ENCODE measurements around the gene SAMM50. TPM values are rescaled to one million over a fixed set of nuclear protein-coding genes. Genes with fewer than 3 reads are reported as not detected.

Gene SAMM50
- total and polyA plus RNA-seq, 4 donors = 19.2 to 30.1 (median 26.0) TPM

DNA sequence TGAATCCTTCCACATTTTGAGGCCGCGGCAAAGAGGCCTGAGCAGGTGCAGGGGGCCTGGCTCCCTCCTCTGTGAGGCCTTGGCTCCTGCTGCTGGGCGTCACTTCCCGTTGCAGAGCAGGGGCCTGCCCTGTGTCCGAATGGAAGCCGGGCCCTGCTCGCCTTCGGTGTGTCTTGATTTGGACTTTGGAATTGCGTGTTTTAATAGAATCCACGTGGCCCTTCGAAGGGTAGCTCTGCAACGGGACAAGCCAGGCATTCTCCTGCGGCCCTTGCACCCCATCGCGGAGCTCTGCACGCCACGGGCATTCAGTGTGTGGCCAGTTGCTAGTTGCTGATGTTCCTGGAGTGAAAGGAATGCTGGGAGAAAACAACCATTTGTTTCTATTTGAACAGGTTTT lies 25.8 kb downstream of the SAMM50 start:
- no peak for DNase-seq (ENCODE audit: low spot score)
- Histone ChIP-seq H3K27ac (ENCODE audit: low read depth in 1 of 2, low read length in 2 of 2) (no peak overlapping the region), H3K4me1 (ENCODE audit: control insufficient read depth in 4 of 4, insufficient read depth in 4 of 4, low read length in 3 of 4) (no peaks in the 10 kb centered on the region), H3K36me3 (ENCODE audit: control insufficient read depth in 4 of 4, insufficient read depth in 3 of 4, low read depth in 1 of 4, low read length in 3 of 4) (peaks cover 18 to 77% (median 59%) of the 10 kb centered on the region in 4 donors), H3K9ac (ENCODE audit: low read depth in 1 of 2, low read length in 2 of 2) (no peak overlapping the region), H3K9me3 (ENCODE audit: control insufficient read depth in 4 of 4, low read length in 3 of 4) (no peaks in the 10 kb centered on the region), H3K4me3 (ENCODE audit: low read depth in 1 of 3, low read length in 3 of 3) (no peak overlapping the region), H3K27me3 (ENCODE audit: control insufficient read depth in 4 of 4, insufficient read depth in 4 of 4, low read length in 3 of 4) (no peaks in the 10 kb centered on the region)
- 77% methylated on average over 17 of the region's 17 CpGs for WGBS
- TF ChIP-seq SP1 (IDR thresholded peaks at IDR 0.05) (no peak), HNF4G (IDR thresholded peaks at IDR 0.05) (no peak), RXRA (IDR thresholded peaks at IDR 0.05) (no peak), YY1 (IDR thresholded peaks at IDR 0.05) (no peak), JUND (IDR thresholded peaks at IDR 0.05) (no peak), HNF4A (conservative IDR thresholded peaks at IDR 0.05) (peak; percentile 36 to 51)
- TF ChIP-seq, protein P1, sequence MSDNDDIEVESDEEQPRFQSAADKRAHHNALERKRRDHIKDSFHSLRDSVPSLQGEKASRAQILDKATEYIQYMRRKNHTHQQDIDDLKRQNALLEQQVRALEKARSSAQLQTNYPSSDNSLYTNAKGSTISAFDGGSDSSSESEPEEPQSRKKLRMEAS (IDR thresholded peaks at IDR 0.05) = no peak

DNA sequence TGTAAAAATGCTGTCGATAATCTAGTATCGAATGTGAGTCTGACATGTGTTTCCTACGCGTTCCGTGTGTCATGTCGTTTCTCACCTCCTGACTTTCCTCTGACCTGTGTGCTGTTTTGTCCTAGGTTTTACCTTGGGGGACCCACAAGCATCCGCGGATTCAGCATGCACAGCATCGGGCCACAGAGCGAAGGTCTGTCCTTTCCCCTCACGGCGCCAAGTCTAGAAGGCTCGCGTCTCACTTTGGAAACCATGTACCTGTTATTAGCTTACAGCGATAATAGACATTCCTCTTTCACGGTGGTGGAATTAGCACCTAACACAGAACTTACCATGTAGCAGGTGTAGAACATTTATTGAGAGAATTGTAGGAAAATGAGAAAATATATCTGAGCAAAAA lies 28.6 kb downstream of the SAMM50 start:
- no peaks in the 10 kb centered on the region for H3K9me3 ChIP-seq (ENCODE audit: control insufficient read depth in 4 of 4, low read length in 3 of 4)
- H3K27me3 ChIP-seq (ENCODE audit: control insufficient read depth in 4 of 4, insufficient read depth in 4 of 4, low read length in 3 of 4) = no peaks in the 10 kb centered on the region
- TF ChIP-seq, protein P2, sequence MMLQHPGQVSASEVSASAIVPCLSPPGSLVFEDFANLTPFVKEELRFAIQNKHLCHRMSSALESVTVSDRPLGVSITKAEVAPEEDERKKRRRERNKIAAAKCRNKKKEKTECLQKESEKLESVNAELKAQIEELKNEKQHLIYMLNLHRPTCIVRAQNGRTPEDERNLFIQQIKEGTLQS (IDR thresholded peaks at IDR 0.05) = no peak
- TF ChIP-seq GABPA (IDR thresholded peaks at IDR 0.05 in 1 of 2, conservative IDR thresholded peaks at IDR 0.05 in 1 of 2) (no peak), RAD21 (IDR thresholded peaks at IDR 0.05) (no peak), FOXA1 (IDR thresholded peaks at IDR 0.05) (no peak), YY1 (IDR thresholded peaks at IDR 0.05) (no peak), HNF4A (conservative IDR thresholded peaks at IDR 0.05) (no peak), NR2F2 (IDR thresholded peaks at IDR 0.05) (no peak), EGR1 (IDR thresholded peaks at IDR 0.05; ENCODE audit: low read depth in 2 of 2) (no peak), HNF4G (IDR thresholded peaks at IDR 0.05) (no peak), FOXA2 (IDR thresholded peaks at IDR 0.05) (no peak), TAF1 (conservative IDR thresholded peaks at IDR 0.05) (no peak), JUND (IDR thresholded peaks at IDR 0.05) (no peak), SP1 (IDR thresholded peaks at IDR 0.05) (no peak), RXRA (IDR thresholded peaks at IDR 0.05) (no peak)
- TF ChIP-seq, protein P3, sequence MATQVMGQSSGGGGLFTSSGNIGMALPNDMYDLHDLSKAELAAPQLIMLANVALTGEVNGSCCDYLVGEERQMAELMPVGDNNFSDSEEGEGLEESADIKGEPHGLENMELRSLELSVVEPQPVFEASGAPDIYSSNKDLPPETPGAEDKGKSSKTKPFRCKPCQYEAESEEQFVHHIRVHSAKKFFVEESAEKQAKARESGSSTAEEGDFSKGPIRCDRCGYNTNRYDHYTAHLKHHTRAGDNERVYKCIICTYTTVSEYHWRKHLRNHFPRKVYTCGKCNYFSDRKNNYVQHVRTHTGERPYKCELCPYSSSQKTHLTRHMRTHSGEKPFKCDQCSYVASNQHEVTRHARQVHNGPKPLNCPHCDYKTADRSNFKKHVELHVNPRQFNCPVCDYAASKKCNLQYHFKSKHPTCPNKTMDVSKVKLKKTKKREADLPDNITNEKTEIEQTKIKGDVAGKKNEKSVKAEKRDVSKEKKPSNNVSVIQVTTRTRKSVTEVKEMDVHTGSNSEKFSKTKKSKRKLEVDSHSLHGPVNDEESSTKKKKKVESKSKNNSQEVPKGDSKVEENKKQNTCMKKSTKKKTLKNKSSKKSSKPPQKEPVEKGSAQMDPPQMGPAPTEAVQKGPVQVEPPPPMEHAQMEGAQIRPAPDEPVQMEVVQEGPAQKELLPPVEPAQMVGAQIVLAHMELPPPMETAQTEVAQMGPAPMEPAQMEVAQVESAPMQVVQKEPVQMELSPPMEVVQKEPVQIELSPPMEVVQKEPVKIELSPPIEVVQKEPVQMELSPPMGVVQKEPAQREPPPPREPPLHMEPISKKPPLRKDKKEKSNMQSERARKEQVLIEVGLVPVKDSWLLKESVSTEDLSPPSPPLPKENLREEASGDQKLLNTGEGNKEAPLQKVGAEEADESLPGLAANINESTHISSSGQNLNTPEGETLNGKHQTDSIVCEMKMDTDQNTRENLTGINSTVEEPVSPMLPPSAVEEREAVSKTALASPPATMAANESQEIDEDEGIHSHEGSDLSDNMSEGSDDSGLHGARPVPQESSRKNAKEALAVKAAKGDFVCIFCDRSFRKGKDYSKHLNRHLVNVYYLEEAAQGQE (IDR thresholded peaks at IDR 0.05) = no peak
- TF ChIP-seq, protein P4, sequence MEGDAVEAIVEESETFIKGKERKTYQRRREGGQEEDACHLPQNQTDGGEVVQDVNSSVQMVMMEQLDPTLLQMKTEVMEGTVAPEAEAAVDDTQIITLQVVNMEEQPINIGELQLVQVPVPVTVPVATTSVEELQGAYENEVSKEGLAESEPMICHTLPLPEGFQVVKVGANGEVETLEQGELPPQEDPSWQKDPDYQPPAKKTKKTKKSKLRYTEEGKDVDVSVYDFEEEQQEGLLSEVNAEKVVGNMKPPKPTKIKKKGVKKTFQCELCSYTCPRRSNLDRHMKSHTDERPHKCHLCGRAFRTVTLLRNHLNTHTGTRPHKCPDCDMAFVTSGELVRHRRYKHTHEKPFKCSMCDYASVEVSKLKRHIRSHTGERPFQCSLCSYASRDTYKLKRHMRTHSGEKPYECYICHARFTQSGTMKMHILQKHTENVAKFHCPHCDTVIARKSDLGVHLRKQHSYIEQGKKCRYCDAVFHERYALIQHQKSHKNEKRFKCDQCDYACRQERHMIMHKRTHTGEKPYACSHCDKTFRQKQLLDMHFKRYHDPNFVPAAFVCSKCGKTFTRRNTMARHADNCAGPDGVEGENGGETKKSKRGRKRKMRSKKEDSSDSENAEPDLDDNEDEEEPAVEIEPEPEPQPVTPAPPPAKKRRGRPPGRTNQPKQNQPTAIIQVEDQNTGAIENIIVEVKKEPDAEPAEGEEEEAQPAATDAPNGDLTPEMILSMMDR (IDR thresholded peaks at IDR 0.05; ENCODE audit: low read depth, low read length, missing input control) = no peak
- TF ChIP-seq, protein P1 (IDR thresholded peaks at IDR 0.05) = no peak
- TF ChIP-seq, protein P5, sequence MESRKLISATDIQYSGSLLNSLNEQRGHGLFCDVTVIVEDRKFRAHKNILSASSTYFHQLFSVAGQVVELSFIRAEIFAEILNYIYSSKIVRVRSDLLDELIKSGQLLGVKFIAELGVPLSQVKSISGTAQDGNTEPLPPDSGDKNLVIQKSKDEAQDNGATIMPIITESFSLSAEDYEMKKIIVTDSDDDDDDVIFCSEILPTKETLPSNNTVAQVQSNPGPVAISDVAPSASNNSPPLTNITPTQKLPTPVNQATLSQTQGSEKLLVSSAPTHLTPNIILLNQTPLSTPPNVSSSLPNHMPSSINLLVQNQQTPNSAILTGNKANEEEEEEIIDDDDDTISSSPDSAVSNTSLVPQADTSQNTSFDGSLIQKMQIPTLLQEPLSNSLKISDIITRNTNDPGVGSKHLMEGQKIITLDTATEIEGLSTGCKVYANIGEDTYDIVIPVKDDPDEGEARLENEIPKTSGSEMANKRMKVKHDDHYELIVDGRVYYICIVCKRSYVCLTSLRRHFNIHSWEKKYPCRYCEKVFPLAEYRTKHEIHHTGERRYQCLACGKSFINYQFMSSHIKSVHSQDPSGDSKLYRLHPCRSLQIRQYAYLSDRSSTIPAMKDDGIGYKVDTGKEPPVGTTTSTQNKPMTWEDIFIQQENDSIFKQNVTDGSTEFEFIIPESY (IDR thresholded peaks at IDR 0.05) = no peak
- H3K4me3 ChIP-seq (ENCODE audit: low read depth in 1 of 3, low read length in 3 of 3) = no peak overlapping the region
- no peak for DNase-seq (ENCODE audit: low spot score)
- H3K9ac ChIP-seq (ENCODE audit: low read depth in 1 of 2, low read length in 2 of 2) = no peak overlapping the region
- no peaks in the 10 kb centered on the region for H3K4me1 ChIP-seq (ENCODE audit: control insufficient read depth in 4 of 4, insufficient read depth in 4 of 4, low read length in 3 of 4)
- peaks cover 14 to 70% (median 55%) of the 10 kb centered on the region in 4 donors for H3K36me3 ChIP-seq (ENCODE audit: control insufficient read depth in 4 of 4, insufficient read depth in 3 of 4, low read depth in 1 of 4, low read length in 3 of 4)
- H3K27ac ChIP-seq (ENCODE audit: low read depth in 1 of 2, low read length in 2 of 2) = no peak overlapping the region
- 97% methylated on average over 16 of the region's 16 CpGs for WGBS

Measured in liver (tissue), 9 donors.